A673 (cell line): Measurements from ENCODE around the gene JMJD1C. TPM values are rescaled to one million over a fixed set of nuclear protein-coding genes. Genes with fewer than 3 reads are reported as not detected.

Experiments used
- BruUV-seq: library from RNA; stranded (reverse); fragments of 400-500 nt; replicated peaks from 2 replicates; lab custom pipeline; 2021; lab: Mats Ljungman, UMichigan
- CTCF ChIA-PET: fragments of 300-600 bp; sonication (Branson Sonifier 250); formaldehyde crosslinking; loops from one replicate; lab custom pipeline; 2022; ENCODE audit warnings: antibody characterized with exemption; lab: Charles Lee
- POLR2A ChIA-PET: fragments of 300-600 bp; sonication (Branson Sonifier 250); formaldehyde crosslinking; loops from one replicate; lab custom pipeline; 2022; ENCODE audit warnings: antibody characterized with exemption; ENCODE audit not compliant: low non-redundant PET; lab: Charles Lee
- DNase-seq: peaks from one replicate; pipeline ENCODE4 v3.0.0-alpha.2; 2015; ENCODE audit warnings: low spot score
- H3K27ac ChIP-seq: fragments of 200-600 bp; sonication (generic); 2 replicates; pipeline ENCODE4 v1.5.1; 2016; ENCODE audit warnings: mixed run types, low read depth, mild to moderate bottlenecking, mixed read lengths, antibody characterized with exemption, low read length; ENCODE audit not compliant: poor library complexity, severe bottlenecking
- H3K27me3 ChIP-seq: fragments of 200-600 bp; sonication (generic); replicated peaks from 2 replicates; pipeline ENCODE4 v1.6.1; 2017; ENCODE audit warnings: mixed run types, low read depth, mild to moderate bottlenecking, mixed read lengths, antibody characterized with exemption, low read length; ENCODE audit not compliant: insufficient read depth, poor library complexity
- H3K36me3 ChIP-seq: fragments of 200-600 bp; sonication (generic); 2 replicates; pipeline ENCODE4 v1.6.1; 2016; ENCODE audit warnings: mixed run types, mild to moderate bottlenecking, mixed read lengths, antibody characterized with exemption, low read length; ENCODE audit not compliant: insufficient read depth, poor library complexity, severe bottlenecking
- H3K4me1 ChIP-seq: fragments of 200-600 bp; sonication (generic); 2 replicates; pipeline ENCODE4 v1.6.1; 2017; ENCODE audit warnings: mixed run types, mild to moderate bottlenecking, mixed read lengths, antibody characterized with exemption, low read length; ENCODE audit not compliant: insufficient read depth, poor library complexity, severe bottlenecking
- H3K4me3 ChIP-seq: fragments of 200-600 bp; sonication (generic); 2 replicates; pipeline ENCODE4 v1.5.1; 2016; ENCODE audit warnings: low read depth, mixed run types, mild to moderate bottlenecking, mixed read lengths, low read length; ENCODE audit not compliant: poor library complexity, severe bottlenecking
- H3K9me3 ChIP-seq: fragments of 200-600 bp; sonication (generic); 2 replicates; pipeline ENCODE4 v1.6.1; 2016; ENCODE audit warnings: mixed run types, low read depth, mild to moderate bottlenecking, mixed read lengths, antibody characterized with exemption, low read length; ENCODE audit not compliant: poor library complexity, severe bottlenecking
- EZH2 ChIP-seq: fragments of 200-600 bp; sonication (generic); IDR thresholded peaks from 2 replicates; pipeline ENCODE4 v1.6.1; 2017; ENCODE audit warnings: borderline replicate concordance, low read depth, mild to moderate bottlenecking, mixed read lengths, antibody characterized with exemption, low read length; ENCODE audit not compliant: poor library complexity, severe bottlenecking
- intact Hi-C: fragments of 100-400 bp; cut with micrococcal nuclease; formaldehyde crosslinking; loops from one replicate; pipeline ENCODE4 v1.10.0; 2022; ENCODE audit not compliant: unreplicated experiment
- total RNA-seq: library from RNA; stranded (reverse); gene quantifications from 2 replicates; pipeline ENCODE4 v1.2.3, GENCODE V29; 2021
- TF ChIP-seq, protein P1 (sequence below): fragments of 300-800, 200-600 bp; sonication (generic); conservative IDR thresholded peaks from 2 replicates; pipeline ENCODE4 v1.5.1; 2017; ENCODE audit warnings: low read depth, mild to moderate bottlenecking, antibody characterized with exemption, low read length, moderate library complexity, mixed read lengths

The JMJD1C gene
- total RNA-seq, 1 experiment from 2014 or later = 71.4 TPM

- no peaks in the 10 kb centered on the region for H3K36me3 ChIP-seq
- no peaks in the 10 kb centered on the region for H3K9me3 ChIP-seq
- no peak overlapping the region for H3K4me3 ChIP-seq
- H3K4me1 ChIP-seq = peaks cover 34% of the 10 kb centered on the region
- TF ChIP-seq EZH2 = no peak
- TF ChIP-seq, protein P1, sequence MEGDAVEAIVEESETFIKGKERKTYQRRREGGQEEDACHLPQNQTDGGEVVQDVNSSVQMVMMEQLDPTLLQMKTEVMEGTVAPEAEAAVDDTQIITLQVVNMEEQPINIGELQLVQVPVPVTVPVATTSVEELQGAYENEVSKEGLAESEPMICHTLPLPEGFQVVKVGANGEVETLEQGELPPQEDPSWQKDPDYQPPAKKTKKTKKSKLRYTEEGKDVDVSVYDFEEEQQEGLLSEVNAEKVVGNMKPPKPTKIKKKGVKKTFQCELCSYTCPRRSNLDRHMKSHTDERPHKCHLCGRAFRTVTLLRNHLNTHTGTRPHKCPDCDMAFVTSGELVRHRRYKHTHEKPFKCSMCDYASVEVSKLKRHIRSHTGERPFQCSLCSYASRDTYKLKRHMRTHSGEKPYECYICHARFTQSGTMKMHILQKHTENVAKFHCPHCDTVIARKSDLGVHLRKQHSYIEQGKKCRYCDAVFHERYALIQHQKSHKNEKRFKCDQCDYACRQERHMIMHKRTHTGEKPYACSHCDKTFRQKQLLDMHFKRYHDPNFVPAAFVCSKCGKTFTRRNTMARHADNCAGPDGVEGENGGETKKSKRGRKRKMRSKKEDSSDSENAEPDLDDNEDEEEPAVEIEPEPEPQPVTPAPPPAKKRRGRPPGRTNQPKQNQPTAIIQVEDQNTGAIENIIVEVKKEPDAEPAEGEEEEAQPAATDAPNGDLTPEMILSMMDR = no peak
- DNase-seq = no peak
- ChIA-PET CTCF (no interaction called here), POLR2A (no interaction called here)
- no TSS peak for BruUV-seq
- H3K27ac ChIP-seq = no peak overlapping the region
- intact Hi-C loops = no loop called here
- no peaks in the 10 kb centered on the region for H3K27me3 ChIP-seq
Observed at GRCh38 chr10:63470928-63471327, 5.2 kb upstream of the JMJD1C start.

DNA sequence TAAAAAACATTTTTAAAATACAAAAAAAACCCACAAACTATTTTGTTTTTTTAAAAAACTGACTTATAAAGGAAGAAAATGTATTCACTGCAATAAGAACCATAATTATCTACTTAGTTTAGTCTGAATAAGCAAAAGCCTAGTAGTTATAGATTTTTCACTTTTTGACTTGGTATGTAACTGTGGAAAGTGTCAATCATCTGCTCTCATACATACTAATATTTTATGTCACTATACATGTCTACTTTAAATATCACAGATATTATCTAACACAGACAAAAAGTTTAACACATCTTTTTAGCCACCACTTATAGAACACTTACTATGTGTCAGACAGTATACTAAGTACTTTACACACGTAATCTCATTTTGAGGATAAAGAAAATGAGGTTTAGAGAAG, 3.2 kb upstream of the JMJD1C start:
- no peak for TF ChIP-seq EZH2
- TF ChIP-seq, protein P1 = no peak
- H3K27me3 ChIP-seq = no peaks in the 10 kb centered on the region
- ChIA-PET POLR2A (no interaction called here), CTCF (no interaction called here)
- no peaks in the 10 kb centered on the region for H3K36me3 ChIP-seq
- no peaks in the 10 kb centered on the region for H3K9me3 ChIP-seq
- H3K4me1 ChIP-seq = peaks cover 34% of the 10 kb centered on the region
- DNase-seq = no peak
- intact Hi-C loops = loop anchor here (5.0 to 10.0 kb wide), 3 partner anchors 202 to 264 kb away; no protein-coding TSS in a partner anchor
- no peak overlapping the region for H3K4me3 ChIP-seq
- no TSS peak for BruUV-seq
- H3K27ac ChIP-seq = no peak overlapping the region

- H3K36me3 ChIP-seq = no peaks in the 10 kb centered on the region
- no peak overlapping the region for H3K27ac ChIP-seq
- no peaks in the 10 kb centered on the region for H3K9me3 ChIP-seq
- DNase-seq = peak; percentile 77
- peaks cover 34% of the 10 kb centered on the region for H3K4me1 ChIP-seq
- H3K4me3 ChIP-seq = no peak overlapping the region
- H3K27me3 ChIP-seq = no peaks in the 10 kb centered on the region
- TF ChIP-seq, protein P1 = no peak
- TF ChIP-seq EZH2 = no peak
- ChIA-PET POLR2A (no interaction called here), CTCF (no interaction called here)
- intact Hi-C loops = loop anchor here (2.0 to 10.0 kb wide), 4 partner anchors 53 to 263 kb away; partner anchors contain the start of gene REEP3
- BruUV-seq = no TSS peak
Observed at GRCh38 chr10:63467841-63468240, 2.1 kb upstream of the JMJD1C start.
